CD4-positive, alpha-beta T cell treated with Interleukin-15 for 1 hour (primary cell): ENCODE results near the gene PDE11A.
A peak's percentile ranks its signal among the peaks of the same experiment; 100 is the strongest.

ENCODE experiments used
- DNase-seq: peaks from one replicate; pipeline ENCODE4 v3.0.0-alpha.2; 2020

The PDE11A gene

DNA sequence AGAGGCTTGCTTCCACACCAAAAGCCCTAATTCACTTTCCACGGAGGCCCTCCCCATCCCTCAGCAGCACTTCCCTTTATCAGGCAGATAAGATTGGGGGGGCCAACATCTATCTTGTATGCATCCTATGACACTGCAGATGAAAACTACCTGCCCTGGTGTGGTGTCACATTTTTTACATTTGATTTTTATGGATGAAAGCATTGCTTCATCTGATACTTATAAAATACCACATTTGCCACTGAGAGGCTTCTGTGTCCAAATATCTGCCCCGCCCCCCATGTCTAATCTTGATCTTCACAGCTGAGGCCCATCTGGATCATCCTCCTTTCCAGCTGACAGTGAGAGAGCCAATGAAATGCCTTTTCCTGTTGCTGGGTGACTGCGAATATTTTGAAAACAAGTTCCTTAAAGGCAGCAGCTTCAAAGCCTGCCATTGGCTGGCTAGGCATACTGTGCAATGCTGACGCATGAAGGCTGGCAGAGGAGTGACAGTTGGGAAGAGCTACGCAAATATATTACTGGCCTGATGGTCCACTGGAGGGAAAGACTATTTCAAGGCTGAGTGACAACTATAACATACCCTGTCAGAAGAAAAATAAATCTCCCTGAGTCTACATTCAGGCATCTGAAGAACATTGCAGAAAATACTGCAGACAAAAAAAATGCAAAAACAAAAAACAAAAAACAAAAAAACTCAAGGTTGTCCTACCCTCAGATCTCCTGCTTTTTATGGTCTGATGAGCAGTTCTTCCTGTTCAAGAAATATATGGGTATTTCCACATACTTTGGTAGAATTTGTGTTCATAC is 318.7 kb downstream of the PDE11A start:
- DNase-seq: peak; percentile 69

GRCh38 chr2:177748360-177748759 is 324.2 kb downstream of the PDE11A start:
- no peak for DNase-seq

DNA sequence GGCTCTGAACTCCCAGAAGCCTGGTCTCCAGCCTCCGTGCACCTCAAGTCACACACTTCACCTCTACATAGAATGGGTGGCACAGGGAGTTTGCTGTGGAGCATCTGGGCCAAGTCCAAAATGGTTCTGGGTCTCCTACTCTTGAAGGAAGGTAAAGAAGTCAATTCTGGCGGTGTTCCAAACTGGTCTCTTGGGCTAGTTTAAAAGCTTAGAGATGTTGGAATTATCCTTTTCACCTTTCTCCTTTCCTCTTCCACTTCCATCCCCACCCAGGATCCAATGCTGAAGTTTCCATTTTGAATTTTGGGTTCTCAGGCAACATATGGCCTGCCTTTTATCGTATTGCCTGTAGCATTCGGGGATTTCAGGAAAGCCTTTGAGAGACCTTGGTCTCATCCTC is 325.2 kb downstream of the PDE11A start:
- DNase-seq: no peak

DNA sequence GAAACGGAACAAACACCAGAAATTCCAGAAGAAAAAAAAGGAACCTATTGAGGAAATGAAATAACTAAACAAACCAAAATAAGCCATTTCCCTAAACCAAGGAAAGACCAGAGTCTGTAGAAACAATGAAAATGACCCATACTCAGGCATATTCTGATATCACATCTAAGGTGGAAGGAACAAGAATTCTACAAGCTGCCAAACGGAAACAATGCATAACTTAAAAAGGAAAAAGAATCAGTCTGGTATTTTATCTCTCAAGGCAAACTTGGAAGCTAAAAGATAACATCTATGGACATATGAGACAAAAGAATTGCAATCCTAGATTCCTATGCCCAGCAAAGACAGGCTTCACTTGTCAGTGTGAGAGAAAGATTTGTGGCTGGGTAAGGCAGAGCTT is 326.2 kb downstream of the PDE11A start:
- DNase-seq: no peak

- no peak for DNase-seq
These were observed 327.0 kb downstream of the PDE11A start for GRCh38 chr2:177745531-177745930.

DNA sequence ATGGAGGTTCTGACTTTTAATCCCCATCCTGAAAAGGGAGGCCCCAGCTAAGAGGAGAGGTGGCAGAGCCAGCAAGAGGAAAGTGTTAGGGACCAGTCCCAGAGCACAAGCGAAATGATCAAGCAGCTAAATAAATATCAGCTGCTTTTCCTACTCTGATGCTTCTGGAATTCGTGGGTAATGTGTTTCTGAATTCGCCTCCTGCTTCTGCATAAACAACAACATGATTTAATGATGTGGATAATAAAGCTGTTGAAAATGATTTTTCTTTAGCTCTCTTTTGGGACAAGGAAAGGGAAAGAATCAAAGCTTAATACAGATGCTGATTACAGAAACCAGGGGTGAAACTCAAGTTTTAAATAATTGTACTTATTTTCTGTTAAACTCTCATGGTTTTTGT is 329.7 kb downstream of the PDE11A start:
- no peak for DNase-seq

DNA sequence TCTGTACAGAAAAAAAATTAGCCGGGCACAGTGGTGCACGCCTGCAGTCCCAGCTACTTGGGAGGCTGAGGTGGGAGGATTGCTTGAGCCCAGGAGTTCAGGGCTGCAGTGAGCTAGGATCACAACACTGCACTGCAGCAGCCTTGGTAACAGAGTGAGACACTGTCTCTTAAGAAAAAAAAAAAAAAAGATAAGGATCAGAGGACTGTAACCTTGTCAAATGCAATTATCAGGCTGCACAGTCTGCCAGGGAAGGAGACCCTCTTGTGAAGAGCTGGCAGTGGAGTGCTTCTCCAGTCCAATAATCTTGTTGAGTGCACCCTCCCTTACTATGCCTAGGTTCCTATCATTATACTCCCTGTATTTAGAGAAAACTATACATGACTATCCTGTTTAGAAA is 330.7 kb downstream of the PDE11A start:
- no peak for DNase-seq

- DNase-seq: no peak
These were observed 331.9 kb downstream of the PDE11A start for GRCh38 chr2:177740700-177741099.

- no peak for DNase-seq
These were observed 333.9 kb downstream of the PDE11A start for GRCh38 chr2:177738461-177739235.

GRCh38 chr2:177735318-177735803 is 337.2 kb downstream of the PDE11A start:
- DNase-seq: no peak

- no peak for DNase-seq
These were observed 339.2 kb downstream of the PDE11A start for GRCh38 chr2:177733322-177733855.

- DNase-seq: no peak
These were observed 341.2 kb downstream of the PDE11A start for GRCh38 chr2:177731384-177731783.

GRCh38 chr2:177730792-177731191 is 341.8 kb downstream of the PDE11A start:
- DNase-seq: no peak

DNA sequence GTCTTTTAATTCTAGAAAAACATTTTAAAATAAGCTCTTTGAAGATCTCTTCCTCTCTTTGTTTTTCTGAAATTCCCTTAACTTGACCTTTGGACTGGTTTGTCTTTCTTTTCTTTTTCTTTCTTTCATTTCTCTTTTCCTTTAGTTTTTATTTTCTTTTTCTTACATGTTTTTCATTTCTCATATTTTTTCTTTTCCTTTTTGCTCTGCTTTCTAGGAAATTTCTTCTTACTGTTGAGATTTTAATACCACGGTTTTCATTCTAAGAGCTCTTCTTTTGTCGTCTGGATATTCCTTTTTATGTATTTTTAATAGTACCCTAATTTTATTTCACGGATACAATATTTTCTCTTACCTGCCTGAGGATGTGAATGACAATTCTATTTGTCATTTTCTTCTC is 342.2 kb downstream of the PDE11A start:
- DNase-seq: no peak

GRCh38 chr2:177728920-177729319 is 343.7 kb downstream of the PDE11A start:
- no peak for DNase-seq

GRCh38 chr2:177728399-177728765 is 344.2 kb downstream of the PDE11A start:
- no peak for DNase-seq

- DNase-seq: no peak
These were observed 344.8 kb downstream of the PDE11A start for GRCh38 chr2:177727577-177728398.

- no peak for DNase-seq
These were observed 345.6 kb downstream of the PDE11A start for GRCh38 chr2:177726931-177727348.

DNA sequence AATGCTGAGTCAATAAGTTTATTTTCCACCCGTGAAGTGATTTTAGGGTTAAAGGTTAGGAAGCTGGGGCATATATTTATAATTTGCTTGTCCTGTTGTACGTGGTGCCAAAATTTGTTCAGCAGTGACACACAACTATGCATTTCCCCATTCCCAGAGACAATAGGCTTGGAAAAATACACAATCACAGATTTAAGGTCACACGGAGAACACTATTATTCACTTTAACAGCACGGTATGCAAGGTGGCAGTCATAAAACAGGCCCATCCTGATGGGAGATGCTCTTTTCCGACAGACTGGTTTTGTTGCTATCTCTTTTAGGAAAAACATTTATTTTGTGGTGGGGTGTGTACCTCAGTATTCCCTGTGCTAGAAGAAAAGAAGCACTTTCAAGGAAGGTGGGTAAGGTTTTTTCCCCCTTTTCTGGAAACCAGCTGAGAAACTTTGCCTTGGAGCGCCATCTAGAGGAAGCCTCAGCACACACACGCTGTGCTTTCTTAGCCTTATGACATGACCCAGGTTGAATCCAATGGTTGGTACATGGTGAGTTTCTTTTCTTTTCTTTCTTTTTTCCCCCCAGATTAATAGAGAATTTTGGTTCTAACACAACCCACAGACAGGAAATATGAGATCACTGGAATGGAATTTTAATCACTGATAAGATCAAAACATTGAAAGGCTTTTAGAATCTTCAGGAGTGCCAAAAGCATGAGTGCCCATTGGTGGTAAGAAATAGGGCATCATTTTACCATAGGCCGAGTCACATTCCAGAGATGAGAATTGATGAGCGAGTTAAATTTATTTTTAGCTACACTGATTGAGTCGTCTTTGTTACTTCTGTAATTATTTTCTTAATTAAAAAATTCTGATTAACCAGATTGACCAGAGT is 347.9 kb downstream of the PDE11A start:
- DNase-seq: no peak

- no peak for DNase-seq
These were observed 349.3 kb downstream of the PDE11A start for GRCh38 chr2:177723235-177723634.

- DNase-seq: no peak
These were observed 350.6 kb downstream of the PDE11A start for GRCh38 chr2:177721818-177722567.
